Measurements from ENCODE around the gene ELOA. TPM values are rescaled to one million over a fixed set of nuclear protein-coding genes. Genes with fewer than 3 reads are reported as not detected.
"Not testable (repeated sequence)": the region's sequence is repeated elsewhere in the genome, so short reads cannot be mapped to it uniquely, and the experiment has no call there.

The ELOA gene
- total RNA-seq, 2 donors from 2014 or later, result 33.3 to 42.4 TPM

DNA sequence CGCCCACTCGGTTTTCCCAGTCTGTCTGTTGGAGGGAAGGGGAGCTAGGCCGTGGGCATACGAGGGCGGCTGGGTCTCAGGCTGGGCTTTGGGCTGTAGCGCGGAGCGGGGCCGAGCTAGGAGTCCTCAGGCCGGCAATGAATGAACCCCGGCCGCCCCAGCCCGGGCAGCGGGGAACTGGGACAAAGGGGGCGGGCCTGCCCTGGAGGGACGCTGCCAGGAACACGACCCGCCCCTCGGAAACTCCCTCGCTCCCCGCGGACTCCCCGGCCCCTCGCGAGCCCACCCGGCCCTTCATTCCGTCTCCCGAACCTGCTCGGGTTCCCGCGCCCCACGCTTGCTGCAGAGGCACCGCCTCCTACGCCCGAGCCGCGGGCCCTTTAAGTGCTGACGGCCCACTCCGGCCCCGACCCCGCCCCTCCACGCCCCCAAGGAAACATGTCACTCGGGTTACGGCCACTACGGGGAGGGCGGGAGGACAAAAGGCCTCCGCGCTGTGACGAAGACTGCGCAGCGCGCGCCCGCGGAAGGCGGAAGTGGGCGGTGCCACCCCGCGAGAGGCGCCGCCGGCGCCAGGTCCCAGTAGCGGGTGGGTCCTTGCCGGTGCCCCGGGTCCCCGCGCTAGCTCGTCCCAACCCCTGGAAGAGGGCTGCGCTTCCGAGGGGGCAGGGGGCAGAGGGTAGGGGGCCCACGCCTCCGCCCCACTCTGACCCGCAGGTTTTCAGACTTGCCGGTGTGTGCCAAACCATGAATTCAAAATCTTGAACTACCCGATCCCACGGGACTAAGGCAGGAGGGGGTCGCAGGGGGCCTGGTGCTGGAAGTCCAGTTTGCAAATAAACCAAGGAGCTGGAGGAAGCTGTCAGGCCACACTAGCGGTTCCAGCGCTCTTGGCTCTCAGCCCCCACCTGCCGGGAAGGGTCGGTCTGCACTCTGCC is 57.4 kb downstream of the ELOA start, which contains the start of gene GALE:
Gene GALE (minus strand): TSS at position 355 of the 938 bp plus-strand sequence. CDS start 1,747 bp downstream, outside the sequence.
- Mint-ChIP-seq H3K4me3 (peak within 1 kb of the TSS; percentile 83), H3K9me3 (no peaks in the 10 kb centered on the region), H3K27ac (peak within 1 kb of the TSS; percentile 98), H3K36me3 (ENCODE audit: low read depth) (peaks cover 33% of the 10 kb centered on the region), H3K27me3 (ENCODE audit: insufficient read depth) (peaks cover 3% of the 10 kb centered on the region), H3K4me1 (peaks cover 10% of the 10 kb centered on the region)
- Histone ChIP-seq H3K4me1 (ENCODE audit: control insufficient read depth, insufficient read depth, low read length) (peaks cover 7% of the 10 kb centered on the region), H3K4me3 (ENCODE audit: low read length) (peak within 1 kb of the TSS; percentile 81), H3K36me3 (ENCODE audit: control insufficient read depth, insufficient read depth, low read length) (peaks cover 18% of the 10 kb centered on the region), H3K9me3 (ENCODE audit: control insufficient read depth, low read length) (no peaks in the 10 kb centered on the region), H3K9ac (ENCODE audit: extremely low read depth, low read length, poor library complexity, severe bottlenecking) (peak within 1 kb of the TSS; percentile 43), H3K27me3 (ENCODE audit: control insufficient read depth, insufficient read depth, low read length, poor library complexity, severe bottlenecking) (no peaks in the 10 kb centered on the region), H3K27ac (ENCODE audit: low read depth, low read length) (peak within 1 kb of the TSS; percentile 19)
- peak; percentile 93 for DNase-seq
- TF ChIP-seq, protein P1, sequence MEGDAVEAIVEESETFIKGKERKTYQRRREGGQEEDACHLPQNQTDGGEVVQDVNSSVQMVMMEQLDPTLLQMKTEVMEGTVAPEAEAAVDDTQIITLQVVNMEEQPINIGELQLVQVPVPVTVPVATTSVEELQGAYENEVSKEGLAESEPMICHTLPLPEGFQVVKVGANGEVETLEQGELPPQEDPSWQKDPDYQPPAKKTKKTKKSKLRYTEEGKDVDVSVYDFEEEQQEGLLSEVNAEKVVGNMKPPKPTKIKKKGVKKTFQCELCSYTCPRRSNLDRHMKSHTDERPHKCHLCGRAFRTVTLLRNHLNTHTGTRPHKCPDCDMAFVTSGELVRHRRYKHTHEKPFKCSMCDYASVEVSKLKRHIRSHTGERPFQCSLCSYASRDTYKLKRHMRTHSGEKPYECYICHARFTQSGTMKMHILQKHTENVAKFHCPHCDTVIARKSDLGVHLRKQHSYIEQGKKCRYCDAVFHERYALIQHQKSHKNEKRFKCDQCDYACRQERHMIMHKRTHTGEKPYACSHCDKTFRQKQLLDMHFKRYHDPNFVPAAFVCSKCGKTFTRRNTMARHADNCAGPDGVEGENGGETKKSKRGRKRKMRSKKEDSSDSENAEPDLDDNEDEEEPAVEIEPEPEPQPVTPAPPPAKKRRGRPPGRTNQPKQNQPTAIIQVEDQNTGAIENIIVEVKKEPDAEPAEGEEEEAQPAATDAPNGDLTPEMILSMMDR (conservative IDR thresholded peaks at IDR 0.05), result no peak
- 1% methylated on average over 23 to 82 of the region's 82 CpGs for whole genome bisulfite sequencing, 2 experiments (ENCODE audit: insufficient coverage in 1 of 2, insufficient read length in 1 of 2)

DNA sequence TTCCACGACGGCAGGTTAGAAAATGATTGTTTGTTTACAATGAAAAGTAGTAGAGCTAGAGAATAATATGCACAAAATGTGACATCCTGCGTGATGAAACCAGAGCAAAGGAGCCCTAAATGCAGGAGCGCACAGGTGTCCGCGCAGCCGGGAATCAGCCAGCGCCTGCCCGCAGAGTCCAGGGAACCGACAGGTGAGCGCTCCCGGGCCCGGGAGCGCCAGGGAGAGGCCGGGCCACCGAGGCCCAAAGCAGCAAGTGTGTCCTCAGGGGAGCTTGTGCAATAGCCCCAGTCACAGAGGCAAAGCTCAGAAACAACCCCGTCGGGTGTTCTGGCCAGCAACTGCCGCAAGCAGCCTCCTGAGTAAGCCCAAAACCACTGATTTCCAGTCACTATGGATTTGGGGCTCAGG is 58.1 kb downstream of the ELOA start:
- H3K27ac ChIP-seq (ENCODE audit: low read depth, low read length), result no peak overlapping the region
- H3K27ac Mint-ChIP-seq, result peak overlapping the region; percentile 61
- no peak for DNase-seq

DNA sequence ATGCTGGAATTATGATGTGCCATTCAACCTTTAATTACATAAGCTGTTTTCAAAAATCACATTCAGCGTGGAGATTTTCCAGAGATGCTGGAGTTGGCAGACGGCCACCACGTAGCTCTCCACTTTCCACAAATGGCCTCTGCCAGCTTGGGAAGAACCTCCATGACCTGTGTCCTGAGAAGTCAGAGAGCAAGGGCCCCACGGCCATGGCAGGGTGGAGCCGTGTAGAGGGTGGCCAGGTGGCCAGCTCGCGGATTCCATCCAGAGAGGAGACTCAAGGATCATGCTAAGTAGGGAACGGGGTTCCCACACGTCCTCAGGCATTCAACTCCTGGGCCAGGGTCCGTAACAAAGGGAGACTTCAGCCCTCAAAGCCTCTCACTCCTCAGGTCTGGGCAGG is 58.6 kb downstream of the ELOA start:
- peak overlapping the region; percentile 83 for H3K4me3 Mint-ChIP-seq

More for the DNA sequence above, 58.1 kb downstream of the ELOA start:
- no peaks in the 10 kb centered on the region for H3K27me3 ChIP-seq (ENCODE audit: control insufficient read depth, insufficient read depth, low read length, poor library complexity, severe bottlenecking)
- 34 to 39% methylated on average over 16 to 19 of the region's 19 CpGs for WGBS, 2 experiments (ENCODE audit: insufficient coverage in 1 of 2, insufficient read length in 1 of 2)
- Mint-ChIP-seq H3K4me1 (peaks cover 10% of the 10 kb centered on the region), H3K36me3 (ENCODE audit: low read depth) (peaks cover 35% of the 10 kb centered on the region), H3K4me3 (peak overlapping the region; percentile 83), H3K9me3 (no peaks in the 10 kb centered on the region), H3K27me3 (ENCODE audit: insufficient read depth) (peaks cover 3% of the 10 kb centered on the region)
- no peaks in the 10 kb centered on the region for H3K9me3 ChIP-seq (ENCODE audit: control insufficient read depth, low read length)
- peaks cover 18% of the 10 kb centered on the region for H3K36me3 ChIP-seq (ENCODE audit: control insufficient read depth, insufficient read depth, low read length)
- peak overlapping the region; percentile 43 for H3K9ac ChIP-seq (ENCODE audit: extremely low read depth, low read length, poor library complexity, severe bottlenecking)
- peaks cover 7% of the 10 kb centered on the region for H3K4me1 ChIP-seq (ENCODE audit: control insufficient read depth, insufficient read depth, low read length)
- H3K4me3 ChIP-seq (ENCODE audit: low read length), result peak overlapping the region; percentile 81
- TF ChIP-seq, protein P1 (conservative IDR thresholded peaks at IDR 0.05), result no peak

DNA sequence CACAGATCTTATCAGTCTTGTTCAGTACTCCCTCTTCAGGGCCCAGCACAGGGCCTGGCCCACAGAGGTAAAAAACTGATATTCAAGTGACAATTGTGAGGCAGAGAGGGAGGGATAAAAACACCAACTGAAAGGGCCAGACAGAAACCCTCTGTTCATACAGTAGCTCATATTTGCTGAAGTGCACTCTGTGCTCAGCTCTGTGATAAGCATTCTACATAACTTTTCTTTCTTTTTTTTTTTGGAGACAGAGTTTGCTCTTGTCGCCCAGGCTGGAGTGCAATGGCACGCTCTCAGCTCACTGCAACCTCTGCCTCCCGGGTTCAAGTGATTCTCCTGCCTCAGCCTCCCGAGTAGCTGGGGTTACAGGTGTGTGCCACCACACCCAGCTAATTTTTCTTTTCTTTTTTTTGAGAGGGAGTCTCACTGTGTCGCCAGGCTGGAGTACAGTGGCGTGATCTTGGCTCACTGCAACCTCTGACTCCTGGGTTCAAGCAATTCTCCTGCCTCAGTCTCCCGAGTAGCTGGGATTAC is 59.6 kb downstream of the ELOA start:
- H3K4me1 ChIP-seq (ENCODE audit: control insufficient read depth, insufficient read depth, low read length); H3K27ac ChIP-seq (ENCODE audit: low read depth, low read length); H3K4me3 Mint-ChIP-seq; H3K27me3 ChIP-seq (ENCODE audit: control insufficient read depth, insufficient read depth, low read length, poor library complexity, severe bottlenecking); H3K9me3 Mint-ChIP-seq; H3K27me3 Mint-ChIP-seq (ENCODE audit: insufficient read depth); DNase-seq; H3K9me3 ChIP-seq (ENCODE audit: control insufficient read depth, low read length); H3K27ac Mint-ChIP-seq; H3K9ac ChIP-seq (ENCODE audit: extremely low read depth, low read length, poor library complexity, severe bottlenecking); H3K4me3 ChIP-seq (ENCODE audit: low read length): not testable (repeated sequence)
- 79 to 91% methylated on average over 4 to 7 of the region's 7 CpGs for WGBS, 2 experiments (ENCODE audit: insufficient coverage in 1 of 2, insufficient read length in 1 of 2)
- Mint-ChIP-seq H3K4me1 (peaks cover 10% of the 10 kb centered on the region), H3K36me3 (ENCODE audit: low read depth) (peaks cover 29% of the 10 kb centered on the region)
- peaks cover 14% of the 10 kb centered on the region for H3K36me3 ChIP-seq (ENCODE audit: control insufficient read depth, insufficient read depth, low read length)

More for the DNA sequence above, 58.6 kb downstream of the ELOA start:
- no peak for DNase-seq
- Histone ChIP-seq H3K4me3 (ENCODE audit: low read length) (no peak overlapping the region), H3K36me3 (ENCODE audit: control insufficient read depth, insufficient read depth, low read length) (peaks cover 18% of the 10 kb centered on the region), H3K27ac (ENCODE audit: low read depth, low read length) (no peak overlapping the region), H3K27me3 (ENCODE audit: control insufficient read depth, insufficient read depth, low read length, poor library complexity, severe bottlenecking) (no peaks in the 10 kb centered on the region), H3K9me3 (ENCODE audit: control insufficient read depth, low read length) (no peaks in the 10 kb centered on the region), H3K4me1 (ENCODE audit: control insufficient read depth, insufficient read depth, low read length) (peaks cover 7% of the 10 kb centered on the region), H3K9ac (ENCODE audit: extremely low read depth, low read length, poor library complexity, severe bottlenecking) (no peak overlapping the region)
- peaks cover 36% of the 10 kb centered on the region for H3K36me3 Mint-ChIP-seq (ENCODE audit: low read depth)
- WGBS, 2 experiments (ENCODE audit: insufficient coverage in 1 of 2, insufficient read length in 1 of 2), result 78% methylated on average over 10 of the region's 10 CpGs
- no peaks in the 10 kb centered on the region for H3K9me3 Mint-ChIP-seq
- H3K4me1 Mint-ChIP-seq, result peaks cover 10% of the 10 kb centered on the region
- TF ChIP-seq, protein P1 (conservative IDR thresholded peaks at IDR 0.05), result no peak
- H3K27ac Mint-ChIP-seq, result no peak overlapping the region
- H3K27me3 Mint-ChIP-seq (ENCODE audit: insufficient read depth), result peaks cover 3% of the 10 kb centered on the region

Measured in endodermal cell (in vitro differentiated cells).